HG03159 (cell line): ENCODE data around the gene TRAF7.
"Not testable (repeated sequence)": the region's sequence is repeated elsewhere in the genome, so short reads cannot be mapped to it uniquely, and the experiment has no call there.

Experiments
- ATAC-seq: cut with Tn5 transposase; IDR thresholded peaks from one replicate; pipeline ENCODE4 v1.9.1; 2021; ENCODE audit warnings: mild to moderate bottlenecking, moderate library complexity; ENCODE audit not compliant: unreplicated experiment

TRAF7 gene

DNA sequence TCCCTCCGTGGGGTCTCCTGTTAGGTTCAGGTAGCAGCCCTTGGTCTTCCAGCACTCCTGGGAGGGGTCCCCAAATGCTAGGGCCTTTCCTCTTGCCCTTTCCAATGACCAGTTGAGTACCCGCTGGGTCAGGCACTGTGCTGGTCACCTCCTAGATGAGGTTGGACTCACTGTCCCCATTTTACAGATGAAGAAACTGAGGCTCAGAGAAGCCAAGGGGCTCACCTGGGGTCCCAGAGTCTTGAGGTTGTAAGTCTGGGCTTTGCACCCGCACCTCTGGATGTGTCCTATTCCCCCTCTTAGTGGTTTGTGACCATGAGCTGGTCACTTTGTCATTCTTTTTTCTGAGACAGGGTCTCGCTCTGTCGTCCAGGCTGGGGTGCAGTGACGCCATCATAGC, 42.2 kb downstream of the TRAF7 start:
- ATAC-seq = no peak

DNA sequence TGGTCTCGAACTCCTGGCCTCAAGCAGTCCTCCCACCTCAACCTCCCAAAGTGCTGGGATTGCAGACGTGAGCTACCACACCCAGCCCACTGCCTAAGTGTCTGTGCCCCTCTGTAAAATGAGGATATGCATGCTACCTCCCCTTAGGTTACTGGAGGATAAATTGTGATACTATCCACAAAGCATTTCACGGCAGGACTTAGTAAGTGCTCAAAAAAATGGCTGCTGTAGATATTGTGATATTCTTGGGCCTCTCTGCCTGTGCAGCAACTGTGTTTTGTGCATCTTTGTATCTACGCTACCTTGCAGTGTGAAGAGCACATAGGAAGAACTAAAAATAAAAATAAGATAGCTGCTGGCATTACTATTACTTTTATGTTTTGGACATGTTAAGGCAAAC, 42.7 kb downstream of the TRAF7 start:
- no peak for ATAC-seq

DNA sequence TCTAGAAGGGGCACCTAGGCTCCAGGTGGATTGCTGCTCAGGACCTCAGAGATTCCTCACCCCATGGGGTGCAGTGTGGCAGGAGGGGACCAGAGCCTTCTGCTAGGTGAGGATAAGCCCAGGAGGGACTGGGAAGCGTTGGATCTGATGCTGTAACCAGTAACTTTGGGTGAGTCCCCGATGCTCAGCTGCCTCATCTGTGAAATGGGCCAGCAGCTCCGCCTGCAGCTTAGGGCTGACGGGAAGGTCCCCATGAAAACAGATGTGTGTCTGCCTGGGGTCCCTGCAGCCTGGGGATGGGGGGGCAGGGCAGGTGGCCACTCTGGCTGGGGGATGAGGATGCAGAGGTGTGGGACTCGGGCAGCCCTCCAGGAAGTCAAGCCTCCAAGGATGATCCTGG, 43.5 kb downstream of the TRAF7 start:
- ATAC-seq = no peak

DNA sequence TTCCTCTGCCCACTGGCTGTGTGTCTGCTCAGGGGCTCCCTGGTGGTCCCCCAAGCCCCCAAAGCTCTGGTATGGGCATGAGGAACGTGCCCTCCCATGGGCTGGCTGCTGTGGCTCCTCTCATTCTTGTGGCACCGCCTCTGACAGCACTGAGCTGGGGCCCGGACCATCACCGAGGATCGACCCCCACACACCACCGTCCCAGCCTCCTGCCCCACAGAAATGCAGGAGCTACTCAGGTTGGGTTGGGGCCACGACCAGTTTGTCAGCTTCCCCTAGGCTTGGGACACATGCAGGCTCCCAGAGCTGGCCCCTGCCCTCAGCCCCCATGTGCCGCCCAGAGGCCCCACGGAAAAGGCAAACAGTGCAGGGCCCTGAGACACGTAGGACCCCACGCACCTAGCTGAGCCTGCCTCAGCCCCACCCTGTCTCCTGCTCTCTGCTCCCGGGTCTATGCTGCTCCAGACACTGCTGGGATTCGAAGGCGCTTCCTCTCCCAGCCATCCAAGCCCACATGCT, 44.1 kb downstream of the TRAF7 start:
- no peak for ATAC-seq

DNA sequence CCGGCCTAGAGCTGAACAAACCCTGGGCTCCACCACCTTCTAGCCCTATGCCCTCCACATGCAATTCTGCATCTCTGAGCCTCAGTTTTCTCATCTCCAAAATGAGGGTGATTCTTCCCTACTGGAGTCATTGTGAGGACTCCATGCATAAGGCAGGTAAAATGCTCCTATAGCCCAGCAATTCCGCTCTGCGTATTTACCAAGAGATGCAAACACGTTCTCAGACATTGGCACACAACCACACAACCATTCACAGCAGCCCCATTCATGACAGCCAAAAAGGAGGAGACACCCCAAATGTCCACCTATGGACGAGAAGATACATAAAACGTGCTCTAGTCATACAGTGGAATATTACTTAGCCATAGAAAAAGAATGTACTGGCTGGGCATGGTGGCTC, 44.7 kb downstream of the TRAF7 start:
- ATAC-seq = no peak

DNA sequence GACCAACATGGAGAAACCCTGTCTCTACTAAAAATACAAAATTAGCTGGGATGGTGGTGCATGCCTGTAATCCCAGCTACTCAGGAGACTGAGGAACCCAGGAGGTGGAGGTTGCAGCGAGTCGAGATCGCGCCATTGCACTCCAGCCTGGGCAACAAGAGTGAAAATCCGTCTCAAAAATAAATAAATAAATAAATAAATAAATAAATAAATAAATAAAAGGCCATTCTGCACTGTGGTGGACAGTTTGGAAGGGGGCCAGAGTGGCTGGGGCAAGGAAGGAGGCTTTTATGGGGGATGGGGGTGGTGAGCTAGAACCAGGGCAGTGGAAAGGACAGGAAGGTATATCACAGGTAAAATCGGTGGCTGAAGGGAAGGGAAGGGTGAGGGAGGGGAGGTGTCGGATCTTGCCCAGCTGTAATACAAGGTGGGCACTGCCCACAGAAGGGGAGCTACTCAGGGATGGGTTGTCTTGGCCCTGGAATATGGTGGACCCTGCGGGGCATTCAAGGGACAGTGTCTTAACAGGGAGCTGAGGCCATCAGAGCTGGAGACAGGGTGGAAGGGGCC, 47.6 kb downstream of the TRAF7 start:
- ATAC-seq = not testable (repeated sequence)

DNA sequence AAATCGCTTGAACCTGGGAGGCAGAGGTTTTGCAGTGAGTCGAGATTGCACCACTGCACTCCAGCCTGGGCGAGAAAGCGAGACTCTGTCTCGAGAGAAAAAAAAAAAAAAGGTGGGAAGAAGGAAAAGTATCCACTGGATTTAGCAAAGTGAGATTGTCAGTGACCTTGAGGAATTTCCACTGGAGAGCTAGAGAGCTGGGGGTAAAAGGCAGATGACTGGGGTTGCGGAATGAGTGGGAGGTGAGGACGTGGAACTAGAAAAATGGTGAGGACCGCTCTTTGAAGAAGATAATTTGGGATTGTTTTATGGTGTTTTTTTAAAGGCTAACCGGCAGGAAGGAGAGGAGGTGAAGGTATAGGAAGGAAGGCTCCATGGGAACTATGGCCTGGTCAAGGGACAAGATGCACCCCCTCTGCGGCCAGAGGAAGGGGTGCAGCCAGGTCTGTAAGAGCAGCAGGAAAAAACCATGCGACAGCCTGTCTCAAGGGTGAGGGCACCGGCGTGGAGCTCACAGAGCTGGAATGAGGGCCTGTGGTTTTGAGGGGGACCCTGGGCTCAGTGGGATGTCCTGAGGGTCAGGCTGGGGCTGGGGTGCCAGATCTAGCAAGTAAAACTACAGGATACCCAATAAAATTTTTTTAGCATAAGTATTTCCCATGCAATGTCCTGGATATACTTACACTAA, 49.0 kb downstream of the TRAF7 start:
- ATAC-seq = no peak

DNA sequence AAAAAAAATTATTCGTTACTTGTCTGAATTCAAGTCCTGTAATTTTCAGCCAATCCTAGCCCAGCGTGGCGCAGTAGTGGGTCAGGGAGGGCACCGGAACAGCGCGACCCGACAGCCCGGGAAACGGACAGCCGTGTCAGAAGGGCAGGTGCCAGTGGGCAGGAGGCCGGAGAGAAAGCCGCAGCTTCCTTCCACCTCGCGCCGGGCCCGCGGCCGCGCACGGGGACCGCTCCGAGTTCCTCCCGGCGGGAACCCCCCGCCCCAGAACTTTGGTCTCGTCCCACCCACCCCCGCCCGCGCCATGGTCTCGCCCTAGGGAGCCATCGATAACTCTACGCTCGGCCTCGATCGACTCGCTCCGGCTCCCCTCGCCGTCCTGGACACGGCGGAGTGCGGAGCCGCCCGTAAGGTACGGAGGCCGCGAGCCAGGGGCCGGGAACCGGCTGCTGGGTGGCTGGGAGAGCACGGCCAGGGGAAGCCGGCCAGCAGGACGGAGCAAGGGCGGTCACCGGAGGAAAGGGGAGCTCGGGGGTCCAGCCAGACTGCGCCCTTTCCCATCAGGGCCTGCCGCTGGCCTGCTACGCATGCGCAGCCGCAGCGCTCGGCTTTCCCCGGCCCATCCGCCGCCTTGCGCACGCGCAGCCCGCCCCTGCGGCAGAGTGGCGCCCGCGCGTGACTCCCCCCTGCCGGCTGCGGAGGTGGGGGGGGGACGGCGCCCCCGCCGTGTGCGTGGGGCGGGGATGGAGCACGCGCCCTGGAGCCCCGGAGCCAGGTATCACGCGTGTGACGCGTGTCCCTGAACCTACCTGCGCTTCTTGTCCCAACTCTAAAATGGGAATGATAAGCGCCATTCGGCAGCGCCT, 49.8 kb downstream of the TRAF7 start, which contains the start of gene MLST8:
TSS of gene MLST8 (plus strand) at position 351 of the 863 bp plus-strand sequence. CDS start 632 bp downstream, outside the sequence.
- peak; percentile 70 for ATAC-seq

DNA sequence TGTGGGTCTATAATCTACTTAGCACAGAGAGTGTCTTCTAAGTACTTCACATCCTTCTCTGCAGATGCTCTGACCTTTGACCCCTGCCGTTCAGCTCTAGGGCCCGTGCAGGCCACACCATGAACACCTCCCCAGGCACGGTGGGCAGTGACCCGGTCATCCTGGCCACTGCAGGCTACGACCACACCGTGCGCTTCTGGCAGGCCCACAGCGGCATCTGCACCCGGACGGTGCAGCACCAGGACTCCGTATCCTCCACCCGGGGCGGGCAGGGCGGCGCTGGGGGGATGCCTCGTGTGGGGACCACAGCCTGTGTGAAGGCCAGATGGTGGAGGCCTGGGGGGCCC, 50.4 kb downstream of the TRAF7 start:
- ATAC-seq = peak; percentile 9

DNA sequence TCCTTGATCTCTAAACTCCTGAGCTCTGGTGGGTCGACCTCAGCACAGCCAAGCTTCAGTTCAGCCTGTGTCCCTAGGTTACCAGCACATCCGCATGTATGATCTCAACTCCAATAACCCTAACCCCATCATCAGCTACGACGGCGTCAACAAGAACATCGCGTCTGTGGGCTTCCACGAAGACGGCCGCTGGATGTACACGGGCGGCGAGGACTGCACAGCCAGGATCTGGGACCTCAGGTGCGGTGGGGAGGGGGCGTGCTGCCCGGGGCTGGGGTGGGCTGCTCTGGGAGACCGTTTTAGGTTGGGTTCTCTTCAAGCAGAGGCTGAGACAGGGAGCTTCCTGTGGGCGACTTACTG, 50.8 kb downstream of the TRAF7 start:
- ATAC-seq = no peak

DNA sequence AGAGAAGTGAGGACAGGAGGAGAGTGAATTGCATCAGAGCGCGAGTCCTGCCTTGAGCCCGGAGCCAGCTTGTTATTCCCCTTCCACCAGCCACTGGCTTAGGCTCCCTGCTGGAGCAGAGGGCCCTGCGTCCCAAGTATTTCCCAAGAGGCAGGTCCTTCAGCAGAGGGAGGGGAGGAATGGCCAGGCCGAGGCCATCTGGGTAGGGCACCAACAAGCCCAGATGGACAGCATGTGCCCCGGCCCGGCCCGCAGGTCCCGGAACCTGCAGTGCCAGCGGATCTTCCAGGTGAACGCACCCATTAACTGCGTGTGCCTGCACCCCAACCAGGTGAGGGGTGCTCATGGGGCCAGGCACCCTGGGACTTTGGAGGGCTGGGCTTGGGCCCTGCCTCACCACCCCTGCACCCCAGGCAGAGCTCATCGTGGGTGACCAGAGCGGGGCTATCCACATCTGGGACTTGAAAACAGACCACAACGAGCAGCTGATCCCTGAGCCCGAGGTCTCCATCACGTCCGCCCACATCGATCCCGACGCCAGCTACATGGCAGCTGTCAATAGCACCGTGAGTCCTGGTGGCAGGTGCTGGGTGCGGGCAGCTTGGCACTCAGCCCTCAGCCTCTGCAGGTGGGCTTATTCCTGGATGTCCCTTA, 51.3 kb downstream of the TRAF7 start:
- ATAC-seq = no peak

DNA sequence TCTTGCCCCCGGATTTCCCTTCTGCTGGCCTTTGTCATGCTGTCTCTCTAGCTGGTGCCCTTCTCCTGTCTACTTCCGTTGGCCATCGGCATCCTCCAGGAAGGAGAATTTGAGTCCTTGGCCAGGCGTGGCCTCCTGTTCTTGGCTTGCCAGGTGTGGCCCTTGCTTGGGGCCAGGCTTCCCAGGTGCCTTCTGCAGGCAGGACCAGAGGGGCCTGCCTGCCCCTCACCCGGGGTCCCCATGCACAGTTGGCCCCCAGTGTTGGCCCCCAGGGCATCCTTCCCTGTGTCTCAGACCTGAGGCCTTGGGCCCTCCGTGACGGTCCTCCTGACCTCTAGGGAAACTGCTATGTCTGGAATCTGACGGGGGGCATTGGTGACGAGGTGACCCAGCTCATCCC, 52.3 kb downstream of the TRAF7 start:
- no peak for ATAC-seq

DNA sequence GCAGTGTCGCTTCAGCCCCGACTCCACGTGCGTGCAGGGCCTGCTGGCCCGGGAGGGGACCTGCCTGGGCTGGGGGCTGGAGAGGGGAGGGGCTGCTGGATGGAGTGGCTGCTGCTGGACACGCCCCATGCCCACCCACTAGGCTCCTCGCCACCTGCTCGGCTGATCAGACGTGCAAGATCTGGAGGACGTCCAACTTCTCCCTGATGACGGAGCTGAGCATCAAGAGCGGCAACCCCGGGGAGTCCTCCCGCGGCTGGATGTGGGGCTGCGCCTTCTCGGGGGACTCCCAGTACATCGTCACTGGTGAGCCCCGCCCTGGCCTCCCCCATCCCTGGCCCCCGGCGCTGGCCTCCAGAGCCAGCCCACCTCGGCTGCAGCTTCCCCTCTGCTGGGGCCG, 52.7 kb downstream of the TRAF7 start:
- no peak for ATAC-seq

DNA sequence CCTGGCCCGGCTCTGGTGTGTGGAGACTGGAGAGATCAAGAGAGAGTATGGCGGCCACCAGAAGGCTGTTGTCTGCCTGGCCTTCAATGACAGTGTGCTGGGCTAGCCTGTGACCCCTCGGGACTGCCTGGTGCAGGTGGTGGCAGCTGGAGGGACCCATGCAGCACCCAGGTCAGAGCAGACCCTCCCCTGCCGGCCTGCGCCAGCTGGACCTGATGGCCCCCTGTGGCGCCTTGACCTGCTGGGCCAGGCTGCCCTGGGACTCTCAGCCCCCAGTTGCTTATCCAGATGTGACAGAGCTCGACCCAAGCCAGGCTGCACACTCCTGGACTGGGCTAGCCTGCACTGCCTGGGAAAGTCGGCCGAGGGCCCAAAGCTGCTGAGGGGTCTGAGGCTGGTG, 53.2 kb downstream of the TRAF7 start:
- no peak for ATAC-seq

DNA sequence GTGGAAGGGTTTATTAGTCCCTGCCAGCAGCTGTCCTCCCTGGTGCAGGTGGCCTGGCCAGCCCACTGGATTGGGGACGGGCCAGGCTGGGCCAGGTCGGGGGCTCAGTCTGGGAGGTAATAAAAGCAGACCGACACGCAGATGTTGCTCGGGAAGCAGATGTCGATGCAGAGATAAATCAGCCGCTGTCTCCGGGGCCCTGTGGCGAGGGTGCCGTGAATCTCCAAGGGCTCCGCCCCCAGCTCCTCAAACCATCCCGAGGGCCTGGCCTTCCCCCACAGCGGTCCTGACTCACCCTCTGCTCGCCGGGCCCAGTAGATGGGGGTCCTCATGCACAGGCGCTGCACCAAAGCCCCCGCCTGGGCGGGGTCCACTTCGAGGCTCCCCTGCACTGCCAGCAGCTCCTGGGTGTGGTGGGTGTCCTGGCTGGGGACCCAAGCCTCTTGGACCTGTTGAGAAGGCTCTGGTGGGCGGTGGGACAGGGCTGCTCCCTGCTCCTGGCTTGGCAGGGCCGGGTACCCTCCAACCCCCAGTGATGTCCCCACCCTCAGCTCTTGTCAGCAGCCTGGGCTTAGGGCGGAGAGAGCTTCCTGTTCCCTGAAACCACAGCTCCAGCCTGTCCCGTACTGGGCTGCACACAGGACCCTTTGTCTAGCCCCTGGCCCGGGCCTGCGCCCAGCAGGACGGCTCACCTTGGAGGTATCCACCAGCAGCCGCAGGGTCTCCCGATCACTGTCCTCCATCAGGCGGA, 53.9 kb downstream of the TRAF7 start:
- no peak for ATAC-seq

DNA sequence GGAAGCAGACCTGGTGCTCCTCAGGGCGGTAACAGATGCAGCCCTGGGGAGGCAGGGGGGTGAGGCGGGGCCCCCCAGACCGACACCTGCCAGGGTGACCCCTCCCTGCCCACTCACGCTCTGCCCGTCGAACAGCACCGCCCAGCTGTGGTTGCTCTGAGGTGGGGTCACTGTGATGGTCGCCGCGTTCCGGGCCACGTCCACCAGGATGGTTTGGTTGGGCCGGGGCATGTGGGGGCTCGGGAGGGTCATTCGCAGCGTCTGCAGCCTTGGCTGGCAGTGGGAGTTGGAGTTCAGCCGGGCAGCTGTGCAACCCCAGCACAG, 54.4 kb downstream of the TRAF7 start:
- no peak for ATAC-seq

DNA sequence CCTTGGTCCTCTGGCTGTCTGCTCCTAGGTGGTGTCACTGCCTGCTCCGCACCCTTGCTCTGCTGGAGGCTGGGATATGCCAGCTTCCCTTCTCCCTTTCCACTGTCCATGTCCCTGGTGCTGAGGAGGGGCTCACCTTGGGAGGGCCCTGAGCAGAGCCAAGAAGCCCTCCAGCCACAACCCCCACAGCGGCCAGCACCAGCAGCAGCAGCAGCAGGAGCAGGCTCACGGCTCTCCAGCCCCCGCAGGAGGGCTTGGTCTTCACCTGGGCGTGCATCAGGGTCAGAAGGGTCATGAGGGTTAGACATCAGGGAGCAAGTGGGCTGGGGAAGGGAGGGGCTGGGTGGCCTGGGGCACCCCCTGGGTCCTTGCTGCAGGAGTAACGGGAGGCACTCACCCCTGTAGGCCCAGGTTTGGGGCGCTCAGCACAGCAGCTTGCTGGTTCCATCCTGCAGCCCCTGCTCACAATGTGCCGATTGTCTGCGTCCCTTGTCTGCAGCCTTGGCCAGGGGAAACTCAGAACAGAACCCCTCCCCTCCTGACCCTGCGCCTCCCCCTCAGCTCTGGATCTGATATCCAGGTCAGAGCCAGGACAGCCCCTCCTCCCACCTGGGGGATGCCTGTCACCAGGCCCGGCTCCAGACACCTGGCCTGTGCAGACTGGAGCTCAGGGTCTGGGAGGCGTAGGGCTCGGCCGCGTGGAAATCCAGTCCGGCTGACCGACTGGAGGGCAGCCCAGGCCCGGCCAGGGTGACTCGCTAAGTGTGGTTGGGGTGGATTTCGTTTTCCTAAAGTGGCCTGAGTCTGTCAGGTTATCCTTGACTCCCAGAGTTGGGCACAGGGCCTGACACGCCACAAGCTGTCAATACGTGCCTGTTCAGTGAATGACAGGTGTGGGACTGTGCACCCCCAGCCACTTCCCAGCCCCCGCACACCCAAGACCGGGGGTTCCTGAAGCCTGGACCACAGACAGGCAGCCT, 55.1 kb downstream of the TRAF7 start, which contains the start of gene BRICD5:
TSS of gene BRICD5 (minus strand) at position 478 of the 980 bp plus-strand sequence. CDS start at position 448, 30 bp downstream.
- no peak for ATAC-seq

DNA sequence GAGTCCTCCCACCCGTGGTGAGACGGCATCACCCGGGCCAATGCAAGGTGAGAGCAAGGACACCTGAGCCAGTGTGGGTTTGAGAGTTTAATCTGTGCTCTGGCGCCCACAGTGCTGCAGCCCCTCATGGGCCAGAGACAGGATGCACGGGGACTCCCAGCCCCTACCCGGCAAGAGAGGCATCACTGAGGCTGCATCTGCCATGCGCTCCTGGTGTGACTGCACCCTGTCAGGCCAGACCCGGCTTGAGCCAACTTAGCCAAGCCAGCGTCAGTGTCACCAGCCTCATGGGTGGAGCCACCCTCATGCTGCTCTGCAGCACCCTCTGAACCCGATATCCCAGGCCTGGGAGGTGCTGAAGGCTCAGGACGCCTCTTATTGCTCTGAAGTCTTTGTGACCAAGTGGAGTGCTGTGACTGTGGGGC, 56.4 kb downstream of the TRAF7 start:
- ATAC-seq = no peak
